Fibroblast of lung (primary cell): Measurements from ENCODE around the gene ING5. TPM values are rescaled to one million over a fixed set of nuclear protein-coding genes. Genes with fewer than 3 reads are reported as not detected.

Experiments
- DNase-seq, 2 donors: peaks; one replicate each; pipeline versions ENCODE4 v3.0.0 to v3.0.0-alpha.2; 2010; ENCODE audit warnings: low read depth in 2 of 2
- H2AFZ ChIP-seq: 2 replicates; pipeline ENCODE4 v1.5.1; 2012; ENCODE audit warnings: low read length, control low read depth, inconsistent platforms
- H3K27ac ChIP-seq: 2 replicates; pipeline ENCODE4 v1.5.1; 2011; ENCODE audit warnings: low read length, control low read depth; ENCODE audit not compliant: insufficient read depth
- H3K27me3 ChIP-seq: 2 replicates; pipeline ENCODE4 v1.5.1; 2011; ENCODE audit warnings: mild to moderate bottlenecking, low read length; ENCODE audit not compliant: control insufficient read depth, insufficient read depth
- H3K36me3 ChIP-seq: 2 replicates; pipeline ENCODE4 v1.5.1; 2011; ENCODE audit warnings: low read length; ENCODE audit not compliant: control insufficient read depth, insufficient read depth
- H3K4me1 ChIP-seq: 2 replicates; pipeline ENCODE4 v1.5.1; 2011; ENCODE audit warnings: low read length; ENCODE audit not compliant: control insufficient read depth, insufficient read depth; ENCODE audit errors: extremely low read depth
- H3K4me2 ChIP-seq: 2 replicates; pipeline ENCODE4 v1.5.1; 2011; ENCODE audit warnings: low read length, control low read depth; ENCODE audit not compliant: insufficient read depth; ENCODE audit errors: extremely low read depth
- H3K4me3 ChIP-seq, 4 experiments: fragments of 200-600 bp in 1 of 4; sonication (generic) in 1 of 4; replicated peaks in 1 of 4; 2 replicates each; pipeline ENCODE4 v1.5.1; 2011 to 2016; ENCODE audit warnings: low read length in 4 of 4, low read depth in 3 of 4, mild to moderate bottlenecking in 3 of 4, control low read depth in 2 of 4, inconsistent platforms in 1 of 4, mixed read lengths in 1 of 4; ENCODE audit not compliant: insufficient read depth in 1 of 4; ENCODE audit errors: control extremely low read depth in 1 of 4
- H3K79me2 ChIP-seq: 2 replicates; pipeline ENCODE4 v1.5.1; 2012; ENCODE audit warnings: mild to moderate bottlenecking, low read length, inconsistent platforms; ENCODE audit not compliant: control insufficient read depth, insufficient read depth
- H3K9ac ChIP-seq: 2 replicates; pipeline ENCODE4 v1.5.1; 2011; ENCODE audit warnings: mild to moderate bottlenecking, low read length, control low read depth; ENCODE audit not compliant: insufficient read depth
- H3K9me3 ChIP-seq: 2 replicates; pipeline ENCODE4 v1.5.1; 2012; ENCODE audit warnings: low read depth, low read length; ENCODE audit not compliant: control insufficient read depth, insufficient read depth
- H4K20me1 ChIP-seq: 2 replicates; pipeline ENCODE4 v1.5.1; 2011; ENCODE audit warnings: low read length; ENCODE audit not compliant: control insufficient read depth, insufficient read depth; ENCODE audit errors: extremely low read depth
- CTCF ChIP-seq, 2 donors: IDR thresholded peaks in 1 of 2; conservative IDR thresholded peaks in 1 of 2; 1 replicate in 1 of 2; 2 replicates in 1 of 2; pipeline ENCODE4 v1.5.1; 2011 to 2012; ENCODE audit warnings: low read length in 2 of 2, control low read depth in 1 of 2, inconsistent platforms in 1 of 2, low read depth in 1 of 2, mild to moderate bottlenecking in 1 of 2
- EZH2 ChIP-seq: IDR thresholded peaks from 2 replicates; pipeline ENCODE4 v1.5.1; 2012; ENCODE audit warnings: low read length, control low read depth, mild to moderate bottlenecking; ENCODE audit errors: missing control alignments
- polyA minus RNA-seq: library from RNA; depleted of rRNA, polyadenylated mRNA; stranded (reverse); fragments of >200 nt; gene quantifications from 2 replicates; pipeline ENCODE4 v1.2.3, GENCODE V29; 2011; ENCODE audit warnings: low replicate concordance
- polyA plus RNA-seq, 2 donors: library from polyadenylated mRNA; depleted of rRNA in 1 of 2; stranded (reverse) in 1 of 2; unstranded in 1 of 2; fragments of >200 nt; gene quantifications; 2 replicates each; pipeline ENCODE4 v1.2.1, GENCODE V29; 2011 to 2012; ENCODE audit warnings: missing spikeins in 1 of 2
- total RNA-seq: library from RNA; depleted of rRNA; stranded (reverse); fragments of >200 nt; gene quantifications from 2 replicates; pipeline ENCODE4 v1.2.1, GENCODE V29; 2014

Gene ING5
- total RNA-seq, result 27.4 and 30.0 TPM in 2 replicates
- 15.3 and 17.4 TPM in 2 replicates for polyA plus RNA-seq
- 19.5 and 20.9 TPM in 2 replicates for polyA plus RNA-seq (2012)
- 14.5 and 25.1 TPM in 2 replicates for polyA minus RNA-seq

GRCh38 chr2:241701399-241702154 lies at the start of gene ING5:
Gene ING5, plus strand, starts transcription at chr2:241702039. Its CDS starts 27 bp downstream, at chr2:241702066.
- Histone ChIP-seq H4K20me1 (no peaks in the 10 kb centered on the region), H3K4me2 (peak within 1 kb of the TSS; percentile 96), H3K9ac (peak within 1 kb of the TSS; percentile 83), H3K4me3 (peak within 1 kb of the TSS; percentile 67 to 85 (median 70)), H2AFZ (peak within 1 kb of the TSS; percentile 59), H3K4me1 (peaks cover 2% of the 10 kb centered on the region), H3K9me3 (no peaks in the 10 kb centered on the region), H3K36me3 (peaks cover 5% of the 10 kb centered on the region), H3K27me3 (no peaks in the 10 kb centered on the region), H3K27ac (peak within 1 kb of the TSS; percentile 90), H3K79me2 (peaks cover 11% of the 10 kb centered on the region)
- no peak for TF ChIP-seq EZH2
- TF ChIP-seq CTCF (conservative IDR thresholded peaks at IDR 0.05 in 1 of 2, IDR thresholded peaks at IDR 0.05 in 1 of 2; ENCODE audit: low read depth in 1 of 2, low read length in 2 of 2), result no peak
- peak; percentile 86 to 92 for DNase-seq

- Histone ChIP-seq H3K4me3 (no peak overlapping the region), H4K20me1 (no peaks in the 10 kb centered on the region), H3K36me3 (peaks cover 18% of the 10 kb centered on the region), H3K79me2 (peaks cover 10% of the 10 kb centered on the region), H3K27me3 (no peaks in the 10 kb centered on the region), H3K27ac (no peak overlapping the region), H2AFZ (no peak overlapping the region), H3K4me2 (no peak overlapping the region), H3K4me1 (no peaks in the 10 kb centered on the region), H3K9me3 (no peaks in the 10 kb centered on the region), H3K9ac (no peak overlapping the region)
- TF ChIP-seq EZH2 (no peak), CTCF (conservative IDR thresholded peaks at IDR 0.05 in 1 of 2, IDR thresholded peaks at IDR 0.05 in 1 of 2; ENCODE audit: low read depth in 1 of 2, low read length in 2 of 2) (no peak)
- DNase-seq, result no peak
Measured at GRCh38 chr2:241652142-241652541, 49.7 kb upstream of the ING5 start.

- Histone ChIP-seq H3K27ac (no peak overlapping the region), H3K27me3 (no peaks in the 10 kb centered on the region), H3K9ac (no peak overlapping the region), H3K79me2 (peaks cover 10% of the 10 kb centered on the region), H3K9me3 (no peaks in the 10 kb centered on the region), H3K4me3 (no peak overlapping the region), H4K20me1 (no peaks in the 10 kb centered on the region), H3K36me3 (peaks cover 18% of the 10 kb centered on the region), H3K4me2 (no peak overlapping the region), H2AFZ (no peak overlapping the region), H3K4me1 (no peaks in the 10 kb centered on the region)
- TF ChIP-seq CTCF (conservative IDR thresholded peaks at IDR 0.05 in 1 of 2, IDR thresholded peaks at IDR 0.05 in 1 of 2; ENCODE audit: low read depth in 1 of 2, low read length in 2 of 2) (no peak), EZH2 (no peak)
- no peak for DNase-seq
Measured at GRCh38 chr2:241652722-241653121, 49.1 kb upstream of the ING5 start.
